Upper lobe of left lung (tissue), 6 donors: ENCODE measurements around the gene NCOR2. TPM values are rescaled to one million over a fixed set of nuclear protein-coding genes. Genes with fewer than 3 reads are reported as not detected.
A peak's percentile ranks its signal among the peaks of the same experiment; 100 is the strongest.

ENCODE experiments used
- ATAC-seq, 2 donors: fragments of 200-7000 bp; cut with Tn5 transposase; one replicate each; pipeline ENCODE4 v1.9.1; 2022; ENCODE audit warnings: mild to moderate bottlenecking in 2 of 2, moderate library complexity in 2 of 2; ENCODE audit not compliant: low FRiP score in 2 of 2
- DNase-seq, 2 donors: peaks; one replicate each; pipeline ENCODE4 v3.0.0-alpha.2; 2019 to 2020
- H3K27ac ChIP-seq, 4 donors: fragments of 200-600 bp; sonication (generic); one replicate each; pipeline ENCODE4 v1.5.1; 2016 to 2019
- H3K27me3 ChIP-seq, 4 donors: fragments of 200-600 bp; sonication (generic); one replicate each; pipeline ENCODE4 v1.5.1; 2017 to 2019
- H3K36me3 ChIP-seq, 4 donors: fragments of 200-600 bp; sonication (generic); one replicate each; pipeline ENCODE4 v1.5.1; 2016 to 2019
- H3K4me1 ChIP-seq, 4 donors: fragments of 200-600 bp; sonication (generic); one replicate each; pipeline ENCODE4 v1.5.1; 2018 to 2019
- H3K4me3 ChIP-seq, 4 donors: fragments of 200-600 bp; sonication (generic); one replicate each; pipeline ENCODE4 v1.5.1; 2017 to 2019; ENCODE audit warnings: mild to moderate bottlenecking in 2 of 4, moderate library complexity in 1 of 4
- H3K9me3 ChIP-seq, 4 donors: fragments of 200-600 bp; sonication (generic); one replicate each; pipeline ENCODE4 v1.5.1; 2018 to 2019
- CTCF ChIP-seq, 6 experiments: fragments of 450-650 bp in 4 of 6; fragments of 200-600 bp in 2 of 6; sonication (generic) in 2 of 6; IDR thresholded peaks; one replicate each; pipeline ENCODE4 v1.5.1; 2016 to 2019; ENCODE audit warnings: antibody characterized with exemption in 6 of 6
- EP300 ChIP-seq, 4 donors: sonication (generic); formaldehyde crosslinking; IDR thresholded peaks; one replicate each; pipeline ENCODE4 v1.5.1; 2017; ENCODE audit warnings: antibody characterized with exemption in 4 of 4, control low read depth in 2 of 4
- POLR2A ChIP-seq, 4 donors: fragments of 450-650 bp; IDR thresholded peaks; one replicate each; pipeline ENCODE4 v1.5.1; 2016 to 2017; ENCODE audit warnings: antibody characterized with exemption in 4 of 4, mild to moderate bottlenecking in 2 of 4
- POLR2AphosphoS5 ChIP-seq, 2 donors: sonication (generic); formaldehyde crosslinking; IDR thresholded peaks; one replicate each; pipeline ENCODE4 v1.5.1; 2017; ENCODE audit warnings: antibody characterized with exemption in 2 of 2
- WGBS, 2 donors: methylation state at CpG; one replicate each; pipeline ENCODE4 v1.1.5; 2017 to 2018; 5-methylcytosine and 5-hydroxymethylcytosine counted together
- total RNA-seq, 6 donors: library from RNA; depleted of rRNA in 4 of 6; stranded (reverse); fragments of >200 nt in 4 of 6; gene quantifications; one replicate each; pipeline versions ENCODE4 v1.1.0 to v1.2.1, GENCODE V29; 2016 to 2021
- donor health status: DM: no; HTN: no; CAD: no; lungs with moderate emphysema.
- donor health status: DM: no; HTN: yes; CAD: no; lungs with severe emphysema.

The NCOR2 gene
- total RNA-seq, 6 donors from 2014 or later: 188 to 603 (median 373) TPM

- 89 to 96% methylated on average over 5 to 8 of the region's 8 CpGs for WGBS, 2 donors
- ATAC-seq (no peak), DNase-seq (no peak)
- H3K27me3 ChIP-seq: no peaks in the 10 kb centered on the region
- no peak overlapping the region for H3K4me3 ChIP-seq
- peaks cover 65 to 72% (median 69%) of the 10 kb centered on the region in 4 donors for H3K4me1 ChIP-seq
- peaks cover 0 to 3% (median 0%) of the 10 kb centered on the region in 4 donors for H3K36me3 ChIP-seq
- H3K9me3 ChIP-seq: no peaks in the 10 kb centered on the region
- TF ChIP-seq POLR2A (IDR thresholded peaks at IDR 0.05) (no peak), CTCF (IDR thresholded peaks at IDR 0.05) (no peak), EP300 (IDR thresholded peaks at IDR 0.05) (no peak), POLR2AphosphoS5 (IDR thresholded peaks at IDR 0.05) (no peak)
- H3K27ac ChIP-seq: no peak overlapping the region
Observed at GRCh38 chr12:124558313-124558712, 9.1 kb downstream of the NCOR2 start.

GRCh38 chr12:124557518-124558223 is 9.7 kb downstream of the NCOR2 start:
- no peak for ATAC-seq
- 77 to 83% methylated on average over 13 to 14 of the region's 15 CpGs for WGBS, 2 donors
- Histone ChIP-seq H3K9me3 (no peaks in the 10 kb centered on the region), H3K4me1 (peaks cover 59 to 67% (median 66%) of the 10 kb centered on the region in 4 donors), H3K27ac (peak overlapping the region in 3 of 4 donors; percentile 2 to 35 (median 13)), H3K36me3 (peaks cover 0 to 3% (median 0%) of the 10 kb centered on the region in 4 donors), H3K4me3 (no peak overlapping the region), H3K27me3 (no peaks in the 10 kb centered on the region)
- TF ChIP-seq POLR2AphosphoS5 (IDR thresholded peaks at IDR 0.05) (no peak), POLR2A (IDR thresholded peaks at IDR 0.05) (no peak), EP300 (IDR thresholded peaks at IDR 0.05) (no peak), CTCF (IDR thresholded peaks at IDR 0.05) (no peak)
- DNase-seq: no peak

- Histone ChIP-seq H3K9me3 (no peaks in the 10 kb centered on the region), H3K4me1 (peaks cover 56 to 66% (median 65%) of the 10 kb centered on the region in 4 donors), H3K27ac (peak overlapping the region in 3 of 4 donors; percentile 2 to 35 (median 13)), H3K36me3 (peaks cover 0 to 3% (median 0%) of the 10 kb centered on the region in 4 donors), H3K4me3 (no peak overlapping the region), H3K27me3 (no peaks in the 10 kb centered on the region)
- 73 to 74% methylated on average over 21 to 22 of the region's 22 CpGs for whole genome bisulfite sequencing, 2 donors
- no peak for TF ChIP-seq EP300 (IDR thresholded peaks at IDR 0.05)
- peak in 1 of 2 donors; percentile 30 for TF ChIP-seq POLR2AphosphoS5 (IDR thresholded peaks at IDR 0.05)
- no peak for DNase-seq
- peak in 1 of 2 donors; percentile 13 for ATAC-seq
Observed at GRCh38 chr12:124556896-124557501, 10.4 kb downstream of the NCOR2 start.

GRCh38 chr12:124556074-124556466 is 11.3 kb downstream of the NCOR2 start:
- TF ChIP-seq EP300 (IDR thresholded peaks at IDR 0.05) (no peak), POLR2A (IDR thresholded peaks at IDR 0.05) (no peak), CTCF (IDR thresholded peaks at IDR 0.05) (no peak), POLR2AphosphoS5 (IDR thresholded peaks at IDR 0.05) (no peak)
- ATAC-seq (no peak), DNase-seq (no peak)
- H3K27ac ChIP-seq: peak overlapping the region in 1 of 4 donors; percentile 3
- no peaks in the 10 kb centered on the region for H3K27me3 ChIP-seq
- peaks cover 0 to 3% (median 0%) of the 10 kb centered on the region in 4 donors for H3K36me3 ChIP-seq
- H3K4me1 ChIP-seq: peaks cover 57 to 67% (median 65%) of the 10 kb centered on the region in 4 donors
- 71 to 83% methylated on average over 6 to 9 of the region's 9 CpGs for WGBS, 2 donors
- no peak overlapping the region for H3K4me3 ChIP-seq
- no peaks in the 10 kb centered on the region for H3K9me3 ChIP-seq
